GM12892 (cell line): Measurements from ENCODE around the gene KIAA0586.

ENCODE experiments used
- POLR2A ChIP-seq: IDR thresholded peaks from 2 replicates; pipeline ENCODE4 v1.6.1; 2011; ENCODE audit warnings: low read depth, low read length, control low read depth
- POLR2AphosphoS5 ChIP-seq: IDR thresholded peaks from 2 replicates; pipeline ENCODE4 v1.6.1; 2011; ENCODE audit warnings: low read depth, low read length, control low read depth
- TAF1 ChIP-seq: IDR thresholded peaks from 2 replicates; pipeline ENCODE4 v1.6.1; 2011; ENCODE audit warnings: low read depth, mild to moderate bottlenecking, control low read depth, low read length, borderline replicate concordance

- TF ChIP-seq POLR2A (no peak), POLR2AphosphoS5 (no peak), TAF1 (no peak)
Measured at GRCh38 chr14:58563978-58564377, 136.5 kb downstream of the KIAA0586 start.
